HepG2 (cell line): ENCODE measurements around the gene TM6SF1.

Experiments
- EZH2 ChIP-seq: conservative IDR thresholded peaks from 2 replicates; pipeline ENCODE4 v1.6.1; 2012; ENCODE audit warnings: mild to moderate bottlenecking, low read depth, low read length, moderate library complexity
- HDAC2 ChIP-seq: sonication (generic); formaldehyde crosslinking; IDR thresholded peaks from 2 replicates; pipeline ENCODE4 v1.4.0; 2020; ENCODE audit warnings: missing genetic modification reagents
- KDM4B ChIP-seq: sonication (generic); formaldehyde crosslinking; IDR thresholded peaks from 2 replicates; pipeline ENCODE4 v1.4.0; 2020; ENCODE audit warnings: missing genetic modification reagents
- MXD4 ChIP-seq: IDR thresholded peaks from 2 replicates; pipeline ENCODE4 v1.6.1; 2016; ENCODE audit warnings: mild to moderate bottlenecking, missing biosample characterization, missing genetic modification reagents
- POLR2A ChIP-seq, 2 experiments: IDR thresholded peaks; 2 replicates each; pipeline ENCODE4 v1.6.1; 2011; ENCODE audit warnings: low read depth in 2 of 2, low read length in 2 of 2, mild to moderate bottlenecking in 1 of 2, moderate library complexity in 1 of 2; ENCODE audit not compliant: insufficient read depth in 1 of 2
- ZNF138 ChIP-seq: sonication (generic); formaldehyde crosslinking; IDR thresholded peaks from 2 replicates; pipeline ENCODE4 v1.5.0; 2020; ENCODE audit warnings: mild to moderate bottlenecking, low read depth, missing genetic modification reagents
- ZSCAN29 ChIP-seq: sonication (generic); formaldehyde crosslinking; conservative IDR thresholded peaks from 2 replicates; pipeline ENCODE4 v1.4.0; 2020; ENCODE audit warnings: mild to moderate bottlenecking, missing genetic modification reagents
- TF ChIP-seq, protein P1 (sequence below): sonication (generic); formaldehyde crosslinking; IDR thresholded peaks from 2 replicates; pipeline ENCODE4 v1.5.0; 2020; ENCODE audit warnings: missing genetic modification reagents

DNA sequence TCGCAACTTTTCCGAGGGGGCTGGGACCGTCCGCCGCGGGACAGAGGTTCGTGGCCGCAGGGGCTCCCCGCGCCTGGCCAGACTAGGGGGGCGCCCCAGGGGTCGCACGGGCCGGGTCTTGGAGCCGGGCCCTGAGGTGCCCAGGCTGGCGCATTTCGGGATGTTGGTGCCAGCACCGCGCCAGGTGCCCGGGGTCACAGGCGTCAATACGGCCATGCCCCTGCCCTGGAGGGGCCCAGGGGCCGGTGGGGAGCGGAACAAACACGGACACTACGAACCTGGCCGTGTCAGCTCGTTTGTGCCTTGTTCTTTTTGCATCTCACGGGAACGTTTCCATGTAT is 366 bp downstream of the TM6SF1 start:
- TF ChIP-seq HDAC2 (CRISPR knock-in tag), result no peak
- TF ChIP-seq POLR2A (IDR thresholded peaks at IDR 0.05; ENCODE audit: insufficient read depth in 1 of 2, low read depth in 2 of 2, low read length in 2 of 2), result no peak
- TF ChIP-seq ZNF138 (CRISPR knock-in tag), result no peak
- TF ChIP-seq, protein P1, sequence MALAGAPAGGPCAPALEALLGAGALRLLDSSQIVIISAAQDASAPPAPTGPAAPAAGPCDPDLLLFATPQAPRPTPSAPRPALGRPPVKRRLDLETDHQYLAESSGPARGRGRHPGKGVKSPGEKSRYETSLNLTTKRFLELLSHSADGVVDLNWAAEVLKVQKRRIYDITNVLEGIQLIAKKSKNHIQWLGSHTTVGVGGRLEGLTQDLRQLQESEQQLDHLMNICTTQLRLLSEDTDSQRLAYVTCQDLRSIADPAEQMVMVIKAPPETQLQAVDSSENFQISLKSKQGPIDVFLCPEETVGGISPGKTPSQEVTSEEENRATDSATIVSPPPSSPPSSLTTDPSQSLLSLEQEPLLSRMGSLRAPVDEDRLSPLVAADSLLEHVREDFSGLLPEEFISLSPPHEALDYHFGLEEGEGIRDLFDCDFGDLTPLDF (CRISPR knock-in tag), result no peak
- TF ChIP-seq KDM4B (CRISPR knock-in tag), result no peak
- no peak for TF ChIP-seq MXD4 (CRISPR knock-in tag)
- TF ChIP-seq EZH2, result no peak
- TF ChIP-seq ZSCAN29, result no peak
